ENCODE data around the gene AGAP1. TPM values are rescaled to one million over a fixed set of nuclear protein-coding genes. Genes with fewer than 3 reads are reported as not detected.

AGAP1 gene
- total RNA-seq, 2 experiments from 2014 or later, result not detected

GRCh38 chr2:235539773-235540172 is 45.9 kb downstream of the AGAP1 start:
- BruUV-seq (replicated peaks), result no TSS peak
- Histone ChIP-seq H3K79me2 (ENCODE audit: insufficient read depth, low read depth, low read length) (no peaks in the 10 kb centered on the region), H4K20me1 (ENCODE audit: insufficient read depth, low read length) (no peaks in the 10 kb centered on the region), H3K9me3 (ENCODE audit: low read length) (no peaks in the 10 kb centered on the region), H2AFZ (ENCODE audit: low read length) (no peak overlapping the region), H3K36me3 (ENCODE audit: insufficient read depth, low read length) (no peaks in the 10 kb centered on the region), H3K4me3 (ENCODE audit: low read depth, low read length, poor library complexity, severe bottlenecking) (no peak overlapping the region), H3K4me2 (ENCODE audit: low read length) (no peak overlapping the region), H3K9me2 (ENCODE audit: insufficient read depth, low read length) (no peaks in the 10 kb centered on the region), H3K27ac (ENCODE audit: low read depth, low read length, poor library complexity, severe bottlenecking) (no peak overlapping the region), H3K4me1 (ENCODE audit: insufficient read depth, low read length, poor library complexity, severe bottlenecking) (no peaks in the 10 kb centered on the region)
- no peak for TF ChIP-seq CTCF (conservative IDR thresholded peaks at IDR 0.05; ENCODE audit: low read length)
- no peak for TF ChIP-seq EZH2phosphoT487 (IDR thresholded peaks at IDR 0.05; ENCODE audit: borderline replicate concordance, low read depth, low read length)
- ChIA-PET CTCF (ENCODE audit: unreplicated experiment) (no interaction called here), POLR2A (no interaction called here)
- no peak for DNase-seq (ENCODE audit: low spot score)
- intact Hi-C loops (cut with micrococcal nuclease; ENCODE audit: unreplicated experiment), result no loop called here

GRCh38 chr2:235541016-235541415 is 47.2 kb downstream of the AGAP1 start:
- Histone ChIP-seq H3K4me1 (ENCODE audit: insufficient read depth, low read length, poor library complexity, severe bottlenecking) (no peaks in the 10 kb centered on the region), H3K27ac (ENCODE audit: low read depth, low read length, poor library complexity, severe bottlenecking) (no peak overlapping the region), H3K9me2 (ENCODE audit: insufficient read depth, low read length) (no peaks in the 10 kb centered on the region), H3K4me2 (ENCODE audit: low read length) (no peak overlapping the region), H3K9me3 (ENCODE audit: low read length) (no peaks in the 10 kb centered on the region), H4K20me1 (ENCODE audit: insufficient read depth, low read length) (no peaks in the 10 kb centered on the region), H3K79me2 (ENCODE audit: insufficient read depth, low read depth, low read length) (no peaks in the 10 kb centered on the region), H3K4me3 (ENCODE audit: low read depth, low read length, poor library complexity, severe bottlenecking) (no peak overlapping the region), H3K36me3 (ENCODE audit: insufficient read depth, low read length) (no peaks in the 10 kb centered on the region), H2AFZ (ENCODE audit: low read length) (no peak overlapping the region)
- ChIA-PET POLR2A (interaction anchor here (0.6 kb wide), 1 partner anchor 77 kb away, joined by 5 read pairs; no protein-coding TSS in a partner anchor), CTCF (ENCODE audit: unreplicated experiment) (no interaction called here)
- TF ChIP-seq EZH2phosphoT487 (IDR thresholded peaks at IDR 0.05; ENCODE audit: borderline replicate concordance, low read depth, low read length), result no peak
- TF ChIP-seq CTCF (conservative IDR thresholded peaks at IDR 0.05; ENCODE audit: low read length), result no peak
- intact Hi-C loops (cut with micrococcal nuclease; ENCODE audit: unreplicated experiment), result no loop called here
- no peak for DNase-seq (ENCODE audit: low spot score)
- no TSS peak for BruUV-seq (replicated peaks)

GRCh38 chr2:235541838-235542549 is 48.2 kb downstream of the AGAP1 start:
- Histone ChIP-seq H3K4me3 (ENCODE audit: low read depth, low read length, poor library complexity, severe bottlenecking) (no peak overlapping the region), H4K20me1 (ENCODE audit: insufficient read depth, low read length) (no peaks in the 10 kb centered on the region), H3K4me1 (ENCODE audit: insufficient read depth, low read length, poor library complexity, severe bottlenecking) (no peaks in the 10 kb centered on the region), H3K79me2 (ENCODE audit: insufficient read depth, low read depth, low read length) (no peaks in the 10 kb centered on the region), H3K9me3 (ENCODE audit: low read length) (no peaks in the 10 kb centered on the region), H3K36me3 (ENCODE audit: insufficient read depth, low read length) (no peaks in the 10 kb centered on the region), H2AFZ (ENCODE audit: low read length) (no peak overlapping the region), H3K4me2 (ENCODE audit: low read length) (no peak overlapping the region), H3K27ac (ENCODE audit: low read depth, low read length, poor library complexity, severe bottlenecking) (no peak overlapping the region), H3K9me2 (ENCODE audit: insufficient read depth, low read length) (no peaks in the 10 kb centered on the region)
- intact Hi-C loops (cut with micrococcal nuclease; ENCODE audit: unreplicated experiment), result no loop called here
- no peak for DNase-seq (ENCODE audit: low spot score)
- TF ChIP-seq CTCF (conservative IDR thresholded peaks at IDR 0.05; ENCODE audit: low read length), result no peak
- no peak for TF ChIP-seq EZH2phosphoT487 (IDR thresholded peaks at IDR 0.05; ENCODE audit: borderline replicate concordance, low read depth, low read length)
- POLR2A ChIA-PET, result interaction anchor here (0.6 kb wide), 1 partner anchor 76 kb away, joined by 5 read pairs; no protein-coding TSS in a partner anchor
- no TSS peak for BruUV-seq (replicated peaks)
- CTCF ChIA-PET (ENCODE audit: unreplicated experiment), result no interaction called here

Measured in OCI-LY7 (cell line).